AG04450 (cell line): ENCODE results near the gene SCIMP. TPM values are rescaled to one million over a fixed set of nuclear protein-coding genes. Genes with fewer than 3 reads are reported as not detected.
"Not testable (repeated sequence)": the region's sequence is repeated elsewhere in the genome, so short reads cannot be mapped to it uniquely, and the experiment has no call there.

Experiments
- CTCF ChIA-PET: fragments of 300-600, 350-600 bp; formaldehyde crosslinking; extraction: SDS; loops from one replicate; lab custom pipeline; 2022; ENCODE audit warnings: antibody characterized with exemption, inconsistent platforms; lab: Charles Lee
- POLR2A ChIA-PET: fragments of 350-600 bp; formaldehyde crosslinking; extraction: SDS; loops from one replicate; lab custom pipeline; 2021; ENCODE audit warnings: antibody characterized with exemption, inconsistent platforms; lab: Yijun Ruan, JAX
- DNase-seq: peaks from one replicate; pipeline ENCODE4 v3.0.0-alpha.2; 2011; ENCODE audit warnings: low read depth, low spot score
- H3K27ac ChIP-seq: one replicate; pipeline ENCODE4 v1.5.1; 2012; ENCODE audit warnings: low read depth, low read length, control low read depth
- H3K27me3 ChIP-seq: one replicate; pipeline ENCODE4 v1.6.0; 2012; ENCODE audit warnings: low read length; ENCODE audit not compliant: control insufficient read depth, insufficient read depth
- H3K4me3 ChIP-seq: 2 replicates; pipeline ENCODE4 v1.5.1; 2011; ENCODE audit warnings: mild to moderate bottlenecking, low read depth, low read length, control low read depth
- H3K9me3 ChIP-seq: 2 replicates; pipeline ENCODE4 v1.5.1; 2012; ENCODE audit warnings: low read length; ENCODE audit not compliant: control insufficient read depth, insufficient read depth
- CTCF ChIP-seq: IDR thresholded peaks from 2 replicates; pipeline ENCODE4 v1.5.1; 2011; ENCODE audit warnings: low read depth, low read length, control low read depth, inconsistent platforms
- polyA plus RNA-seq: library from polyadenylated mRNA; depleted of rRNA; stranded (reverse); fragments of >200 nt; gene quantifications from 2 replicates; pipeline ENCODE4 v1.2.3, GENCODE V29; 2011

Gene SCIMP
- polyA plus RNA-seq, 1 experiment: not detected

GRCh38 chr17:5249615-5250014 is 15.0 kb upstream of the SCIMP start:
- DNase-seq: peak; percentile 38
- peak; percentile 72 for TF ChIP-seq CTCF
- Histone ChIP-seq H3K27me3 (peaks cover 2% of the 10 kb centered on the region), H3K9me3 (no peaks in the 10 kb centered on the region), H3K27ac (no peak overlapping the region), H3K4me3 (no peak overlapping the region)
- CTCF ChIA-PET: interaction anchor here (0.6 to 5.8 kb wide), 17 partner anchors 9 to 1621 kb away, joined by 3 to 70 read pairs (median 4); partner anchors contain the start of gene C1QBP
- POLR2A ChIA-PET: no interaction called here

- CTCF ChIA-PET: interaction anchor here (0.7 to 5.8 kb wide), 6 partner anchors 9 to 1620 kb away, joined by 3 to 70 read pairs (median 5); partner anchors contain the start of gene C1QBP
Observed at GRCh38 chr17:5248821-5249479, 14.3 kb upstream of the SCIMP start.

GRCh38 chr17:5247621-5248020 is 13.0 kb upstream of the SCIMP start:
- Histone ChIP-seq H3K27ac (no peak overlapping the region), H3K27me3 (peaks cover 2% of the 10 kb centered on the region), H3K9me3 (no peaks in the 10 kb centered on the region), H3K4me3 (no peak overlapping the region)
- ChIA-PET CTCF (interaction anchor here (0.7 to 5.8 kb wide), 4 partner anchors 10 to 193 kb away, joined by 3 to 70 read pairs (median 4); partner anchors contain the start of gene C1QBP), POLR2A (no interaction called here)
- DNase-seq: no peak
- TF ChIP-seq CTCF: no peak

More at GRCh38 chr17:5248821-5249479, 14.3 kb upstream of the SCIMP start:
- Histone ChIP-seq H3K27me3 (peaks cover 2% of the 10 kb centered on the region), H3K9me3 (no peaks in the 10 kb centered on the region), H3K4me3 (no peak overlapping the region), H3K27ac (no peak overlapping the region)
- no peak for DNase-seq
- no peak for TF ChIP-seq CTCF
- POLR2A ChIA-PET: no interaction called here

- Histone ChIP-seq H3K4me3 (no peak overlapping the region), H3K27ac (no peak overlapping the region), H3K27me3 (peaks cover 2% of the 10 kb centered on the region), H3K9me3 (no peaks in the 10 kb centered on the region)
- ChIA-PET CTCF (no interaction called here), POLR2A (interaction anchor here (0.6 kb wide), 1 partner anchor 19 kb away, joined by 7 read pairs; no protein-coding TSS in a partner anchor)
- DNase-seq: no peak
- no peak for TF ChIP-seq CTCF
Observed at GRCh38 chr17:5241861-5242671, 7.4 kb upstream of the SCIMP start.

GRCh38 chr17:5239769-5240168 is 5.1 kb upstream of the SCIMP start:
- H3K4me3 ChIP-seq, POLR2A ChIA-PET, H3K27me3 ChIP-seq, DNase-seq, H3K9me3 ChIP-seq, H3K27ac ChIP-seq: not testable (repeated sequence)
- CTCF ChIA-PET: interaction anchor here (0.6 to 1.7 kb wide), 2 partner anchors 9 to 13 kb away, joined by 3 to 7 read pairs; no protein-coding TSS in a partner anchor
